ENCODE results near the gene HSD11B2.

- TF ChIP-seq CTCF (IDR thresholded peaks at IDR 0.05): no peak
- no peak for TF ChIP-seq POLR2A (IDR thresholded peaks at IDR 0.05)
Observed at GRCh38 chr16:67441907-67442306, 11.0 kb downstream of the HSD11B2 start.
